GM20000 (cell line): ENCODE data around the gene TGM4.
"Not testable (repeated sequence)": the region's sequence is repeated elsewhere in the genome, so short reads cannot be mapped to it uniquely, and the experiment has no call there.

Experiments
- DNase-seq: peaks from one replicate; pipeline ENCODE4 v3.0.0; 2012; ENCODE audit warnings: low spot score
- TF ChIP-seq, protein P1 (sequence below): IDR thresholded peaks from 2 replicates; pipeline ENCODE4 v1.5.1; 2012; ENCODE audit warnings: mild to moderate bottlenecking, control low read depth; ENCODE audit errors: extremely low read depth, missing control alignments

TGM4 gene

GRCh38 chr3:44835684-44836083 lies 38.7 kb upstream of the TGM4 start:
- DNase-seq, result no peak
- TF ChIP-seq, protein P1, sequence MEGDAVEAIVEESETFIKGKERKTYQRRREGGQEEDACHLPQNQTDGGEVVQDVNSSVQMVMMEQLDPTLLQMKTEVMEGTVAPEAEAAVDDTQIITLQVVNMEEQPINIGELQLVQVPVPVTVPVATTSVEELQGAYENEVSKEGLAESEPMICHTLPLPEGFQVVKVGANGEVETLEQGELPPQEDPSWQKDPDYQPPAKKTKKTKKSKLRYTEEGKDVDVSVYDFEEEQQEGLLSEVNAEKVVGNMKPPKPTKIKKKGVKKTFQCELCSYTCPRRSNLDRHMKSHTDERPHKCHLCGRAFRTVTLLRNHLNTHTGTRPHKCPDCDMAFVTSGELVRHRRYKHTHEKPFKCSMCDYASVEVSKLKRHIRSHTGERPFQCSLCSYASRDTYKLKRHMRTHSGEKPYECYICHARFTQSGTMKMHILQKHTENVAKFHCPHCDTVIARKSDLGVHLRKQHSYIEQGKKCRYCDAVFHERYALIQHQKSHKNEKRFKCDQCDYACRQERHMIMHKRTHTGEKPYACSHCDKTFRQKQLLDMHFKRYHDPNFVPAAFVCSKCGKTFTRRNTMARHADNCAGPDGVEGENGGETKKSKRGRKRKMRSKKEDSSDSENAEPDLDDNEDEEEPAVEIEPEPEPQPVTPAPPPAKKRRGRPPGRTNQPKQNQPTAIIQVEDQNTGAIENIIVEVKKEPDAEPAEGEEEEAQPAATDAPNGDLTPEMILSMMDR, result no peak

DNA sequence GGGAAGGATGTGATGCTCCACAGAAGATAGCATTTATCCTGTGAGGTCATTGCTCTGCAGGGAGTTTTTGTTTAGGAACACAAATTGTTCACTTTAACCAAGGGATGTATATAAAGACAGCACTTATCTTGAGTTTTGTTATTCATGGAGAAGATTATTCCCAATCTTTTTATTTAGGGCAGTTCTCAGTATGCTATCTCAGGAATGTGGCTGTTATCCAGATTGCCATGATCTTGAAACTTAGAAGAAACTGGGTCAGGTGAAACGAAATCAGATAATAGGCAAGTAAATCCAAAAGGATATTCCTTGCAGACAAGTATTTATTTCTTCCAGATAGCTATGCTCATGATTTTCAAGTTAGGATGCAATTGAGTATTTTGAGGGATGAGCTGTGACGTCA lies 32.0 kb upstream of the TGM4 start:
- TF ChIP-seq, protein P1, result no peak
- no peak for DNase-seq

GRCh38 chr3:44845528-44846520 lies 28.6 kb upstream of the TGM4 start:
- no peak for DNase-seq
- TF ChIP-seq, protein P1, result no peak

DNA sequence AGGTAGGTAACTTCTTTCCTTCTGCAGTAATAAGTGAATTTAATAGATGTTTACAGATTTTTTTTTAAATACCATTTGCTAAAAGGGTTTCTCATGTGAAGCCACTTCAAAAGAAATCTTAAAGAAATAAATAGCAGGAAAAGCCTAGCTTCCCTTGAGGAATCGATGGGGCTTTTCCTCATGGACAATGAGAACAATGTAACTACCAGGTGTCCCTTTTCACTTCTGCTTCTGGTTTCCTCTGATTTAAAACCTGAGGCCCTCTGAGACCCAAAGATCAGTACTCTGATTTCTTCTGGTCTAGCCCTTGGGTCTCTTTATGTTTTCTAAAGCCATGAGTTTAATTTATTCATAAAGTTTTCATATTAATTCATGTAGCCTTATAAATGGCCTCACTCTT lies 25.8 kb upstream of the TGM4 start:
- DNase-seq, result no peak
- TF ChIP-seq, protein P1, result no peak

DNA sequence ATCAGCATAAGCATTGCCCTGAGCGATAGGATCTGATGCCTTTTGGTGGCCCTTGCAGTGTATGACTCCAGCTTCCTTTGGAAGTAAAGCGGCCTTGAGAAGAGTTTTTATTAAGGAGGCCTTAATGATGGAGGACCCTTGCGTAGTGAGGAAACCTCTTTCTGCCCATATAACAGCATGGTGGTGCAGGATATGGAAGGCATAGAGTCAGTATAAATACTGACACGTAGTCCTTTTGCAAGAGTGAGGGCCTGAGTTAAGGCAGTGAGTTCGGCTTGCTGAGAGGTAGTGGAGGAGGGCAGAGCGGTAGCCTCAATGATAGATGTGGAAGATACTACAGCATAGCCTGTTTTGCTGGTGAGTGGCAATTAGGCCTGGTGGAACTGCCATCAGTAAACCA lies 17.7 kb upstream of the TGM4 start:
- DNase-seq, result not testable (repeated sequence)

DNA sequence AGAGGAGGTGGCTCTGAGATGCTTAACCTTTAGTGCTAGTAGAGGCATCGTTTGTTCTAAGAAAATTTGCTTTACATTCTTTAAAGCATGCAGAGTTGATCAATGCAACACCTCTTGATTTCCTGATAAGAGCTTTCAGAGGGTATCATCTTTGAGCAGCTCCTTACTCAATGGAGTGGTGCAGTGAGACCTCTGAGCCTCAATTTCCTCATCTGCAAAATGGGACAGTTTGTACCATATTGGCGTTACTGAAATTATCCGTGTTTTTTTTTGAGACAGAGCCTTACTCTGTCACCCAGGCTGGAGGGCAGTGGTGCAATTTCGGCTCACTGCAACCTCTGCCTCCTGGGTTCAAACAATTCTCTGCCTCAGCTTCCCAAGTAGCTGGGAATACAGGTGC lies 14.3 kb upstream of the TGM4 start:
- no peak for DNase-seq
- TF ChIP-seq, protein P1, result no peak

GRCh38 chr3:44861412-44862225 lies 12.8 kb upstream of the TGM4 start, which contains the start of gene TMEM42:
TMEM42 (plus strand) TSS chr3:44861912; CDS start chr3:44861925, 13 bp downstream.
- peak; percentile 98 for DNase-seq
- TF ChIP-seq, protein P1, result peak; percentile 21
